GM23248 (cell line): ENCODE results near the gene TRAK1.

ENCODE experiments used
- EZH2 ChIP-seq: fragments of 200-600 bp; sonication (generic); IDR thresholded peaks from 2 replicates; pipeline ENCODE4 v1.6.1; 2018; ENCODE audit warnings: antibody characterized with exemption, mild to moderate bottlenecking; ENCODE audit not compliant: insufficient read depth, poor library complexity, severe bottlenecking
- EZH2phosphoT487 ChIP-seq: fragments of 200-600 bp; sonication (generic); IDR thresholded peaks from 2 replicates; pipeline ENCODE4 v1.6.1; 2018; ENCODE audit warnings: antibody characterized with exemption, moderate library complexity, mild to moderate bottlenecking, low read depth; ENCODE audit not compliant: insufficient read depth

GRCh38 chr3:42246091-42246490 lies 154.9 kb downstream of the TRAK1 start:
- no peak for TF ChIP-seq EZH2phosphoT487
- no peak for TF ChIP-seq EZH2
